Measurements from ENCODE around the gene TSPAN33.
A peak's percentile ranks its signal among the peaks of the same experiment; 100 is the strongest.

Gene TSPAN33

DNA sequence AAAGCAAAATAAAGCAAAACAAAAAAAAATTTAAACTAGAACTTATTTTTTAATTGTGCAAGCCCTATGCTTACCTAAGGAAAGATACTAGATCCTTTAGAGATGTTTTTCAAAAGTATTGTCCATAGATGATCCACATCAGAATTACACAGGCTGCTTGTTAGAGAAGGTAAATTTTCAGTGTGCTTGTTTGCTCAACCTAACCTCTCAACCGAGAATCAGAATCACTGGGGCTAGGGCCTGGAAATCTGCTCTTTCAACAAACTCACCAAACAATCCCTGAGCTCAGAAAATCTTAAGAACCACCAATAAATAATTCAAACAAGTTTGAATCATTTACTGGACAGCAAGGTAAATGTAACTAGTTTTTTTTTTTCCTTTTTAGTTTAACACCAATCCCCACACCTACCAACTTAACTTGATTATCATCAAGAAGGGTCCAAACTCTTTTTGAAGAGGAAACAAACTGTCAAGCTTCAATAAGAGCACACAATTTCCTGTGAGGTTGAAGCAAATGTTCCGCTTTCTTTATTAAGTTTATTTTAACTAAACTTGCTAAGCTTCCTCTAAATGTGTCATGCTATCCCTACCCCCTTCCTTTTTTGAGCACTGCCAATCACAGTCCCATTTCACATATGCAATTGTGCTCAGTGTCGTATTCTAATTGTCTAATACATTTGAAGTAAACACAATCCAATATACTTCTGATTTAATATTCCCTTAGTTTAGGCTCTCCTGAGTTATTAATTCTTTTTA, 7.4 kb upstream of the TSPAN33 start:
- DNase-seq: no peak

DNA sequence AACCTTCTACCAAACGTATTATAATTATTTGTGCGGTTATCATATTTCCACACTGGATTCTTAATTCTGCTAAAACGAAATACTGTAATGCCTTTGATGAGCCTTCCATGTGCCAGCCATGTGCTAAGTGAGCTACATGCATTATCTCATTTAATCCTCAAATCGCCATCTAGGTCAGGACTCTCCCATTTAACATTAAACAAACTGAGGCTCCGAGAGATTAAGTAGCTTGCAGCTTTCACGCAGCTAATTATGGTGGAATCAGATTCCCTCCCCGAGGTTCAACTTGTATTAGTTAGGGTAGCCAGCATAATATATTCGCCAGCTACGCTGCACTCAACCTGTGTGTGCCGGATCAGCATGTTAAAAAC, 798 bp upstream of the TSPAN33 start:
- DNase-seq: no peak

DNA sequence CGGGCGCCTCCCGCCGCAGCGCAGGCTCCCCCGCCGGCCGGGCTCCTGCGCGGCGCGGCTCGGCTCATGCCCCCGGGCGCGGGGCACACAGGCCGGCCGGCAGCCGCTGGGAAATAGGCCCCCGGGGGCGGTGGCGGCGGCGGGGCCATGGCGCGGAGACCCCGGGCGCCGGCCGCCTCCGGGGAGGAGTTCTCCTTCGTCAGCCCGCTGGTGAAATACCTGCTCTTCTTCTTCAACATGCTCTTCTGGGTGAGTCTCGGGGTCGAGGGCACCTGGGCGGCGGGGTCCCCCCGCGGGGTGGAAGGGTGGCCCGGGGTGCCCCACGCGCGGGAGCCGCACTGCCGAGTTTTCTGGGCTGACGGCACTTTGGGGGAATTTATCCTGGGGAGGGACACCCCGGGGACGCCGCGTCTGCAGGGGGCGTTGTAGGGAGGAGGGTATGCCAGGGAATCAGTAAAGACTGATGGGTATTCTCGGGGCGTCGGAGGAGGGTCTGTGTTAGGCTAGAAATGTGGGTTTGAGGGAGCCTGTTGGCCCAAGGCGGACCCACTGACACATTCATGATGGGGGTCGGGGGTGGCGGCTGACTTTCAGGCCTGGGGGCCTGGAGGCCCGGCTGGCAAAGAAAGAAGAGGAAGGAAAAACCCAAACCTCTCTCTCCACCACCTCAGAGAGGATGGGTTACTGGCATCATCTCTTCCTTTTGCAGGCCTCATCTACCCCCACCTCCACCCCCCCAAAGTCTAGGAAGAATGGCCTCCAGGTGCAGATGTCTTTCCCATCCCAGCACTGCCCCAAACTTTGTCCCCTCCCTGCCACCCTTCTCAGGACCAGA, 544 bp downstream of the TSPAN33 start:
- DNase-seq: peak; percentile 38

DNA sequence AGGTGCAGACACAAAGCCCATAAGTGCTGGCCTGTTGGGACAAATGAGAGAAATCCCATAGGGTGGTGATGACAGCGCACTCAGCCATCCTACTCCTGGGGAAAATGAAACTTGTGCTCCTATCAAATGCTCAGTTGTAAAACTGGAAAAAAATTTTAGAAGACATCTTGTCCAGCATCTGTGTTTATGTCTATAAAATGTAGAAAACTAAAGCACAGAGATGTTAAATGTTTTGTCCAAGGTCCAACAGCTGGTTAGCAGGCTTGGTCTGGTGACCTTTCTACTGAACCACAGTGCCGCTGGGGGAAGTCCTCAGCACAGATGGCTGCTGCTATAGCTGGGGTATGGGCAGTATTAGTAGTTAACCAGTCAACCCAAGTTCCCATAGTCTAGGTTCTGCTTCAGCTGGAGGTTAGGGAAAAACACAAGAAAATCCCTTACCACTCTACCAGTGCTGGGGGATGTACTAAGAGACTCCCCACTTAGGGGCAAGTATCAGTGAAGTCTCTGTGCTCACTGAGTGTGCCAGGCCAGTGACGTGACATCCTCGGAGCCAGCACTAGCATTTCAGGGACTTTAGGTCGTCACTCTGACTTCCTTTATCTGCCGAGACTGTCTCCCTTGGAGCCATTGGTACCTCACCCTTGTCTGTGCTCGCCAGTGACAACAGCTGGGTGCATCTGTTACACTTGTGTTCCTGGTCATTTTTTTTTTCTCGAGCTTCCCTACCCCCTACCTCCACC, 1.9 kb downstream of the TSPAN33 start:
- no peak for DNase-seq

DNA sequence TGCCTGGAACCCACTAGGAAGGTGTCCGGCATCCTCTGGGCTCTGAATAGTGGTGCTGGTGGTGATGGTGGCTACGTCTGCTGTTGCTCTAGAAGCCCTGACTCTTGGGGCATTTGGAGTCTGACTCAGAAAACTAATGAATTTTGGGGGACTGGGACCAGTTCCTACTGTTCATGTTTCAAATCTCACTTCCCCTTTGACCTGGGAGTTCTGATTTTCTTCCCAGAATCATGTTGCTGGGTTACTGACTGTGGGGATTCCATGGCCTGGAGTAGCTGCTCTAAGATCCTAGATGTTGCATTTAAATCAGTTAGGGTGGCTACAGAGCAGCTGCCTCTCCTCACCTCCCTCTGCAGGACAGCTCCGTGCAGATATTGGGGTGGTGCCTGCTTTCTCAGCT, 3.2 kb downstream of the TSPAN33 start:
- DNase-seq: no peak

DNA sequence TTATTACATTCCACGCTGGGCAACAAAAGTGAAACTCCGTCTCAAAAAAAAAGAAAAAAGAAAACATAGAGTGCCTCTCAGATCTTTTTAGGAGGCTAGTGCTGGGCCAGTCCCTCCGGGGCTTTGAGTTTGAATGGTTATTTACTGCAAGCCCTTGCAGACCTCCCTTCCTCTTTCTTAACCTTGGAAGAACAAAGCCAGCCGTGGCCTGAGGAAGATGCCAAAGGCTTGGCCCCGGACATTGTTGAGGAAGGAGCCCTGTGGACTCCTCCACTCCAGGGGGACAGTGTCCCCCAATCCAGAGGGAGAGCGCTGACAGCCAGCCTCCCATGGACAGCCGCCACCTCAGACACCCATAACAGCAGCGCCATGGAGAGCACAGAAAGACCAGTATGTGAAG, 5.0 kb downstream of the TSPAN33 start:
- no peak for DNase-seq

DNA sequence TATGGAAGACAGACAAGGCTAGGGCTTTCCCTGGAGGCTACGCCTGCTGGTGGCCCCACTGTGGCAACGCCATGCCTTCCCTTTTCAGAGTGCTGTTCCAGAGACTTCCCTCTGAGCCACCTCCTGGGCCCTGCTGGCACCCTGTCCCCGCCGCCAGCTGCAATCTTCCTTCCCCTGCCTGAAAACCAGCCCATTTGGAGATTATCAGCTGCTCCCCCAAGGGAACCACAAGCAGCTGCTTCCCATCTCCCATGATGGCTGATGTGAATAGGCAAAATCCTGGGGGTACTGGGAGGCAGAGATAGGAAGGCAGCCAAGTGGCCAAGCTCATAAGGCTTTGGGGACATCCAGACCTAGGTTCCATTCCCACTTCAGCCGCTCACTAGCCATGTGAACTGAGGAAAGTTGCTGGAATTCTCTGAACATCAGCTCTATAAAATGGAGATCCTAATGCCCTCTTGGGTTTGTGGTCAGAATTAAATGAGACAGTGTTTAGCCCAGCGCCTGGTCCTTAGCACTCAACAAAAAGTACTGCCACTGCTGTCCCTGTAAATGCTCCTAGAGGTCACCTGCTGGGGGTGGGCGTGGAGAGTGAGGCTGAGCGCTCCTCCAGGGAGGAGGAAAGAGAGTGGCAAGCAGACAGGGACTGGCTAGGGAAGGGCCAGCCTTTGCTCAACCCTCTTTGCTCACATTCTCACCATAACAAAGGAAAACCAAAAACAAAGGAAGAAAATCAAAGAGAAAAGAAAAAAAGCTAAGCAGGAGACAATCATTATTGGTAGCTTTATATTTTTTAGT, 5.9 kb downstream of the TSPAN33 start:
- no peak for DNase-seq

DNA sequence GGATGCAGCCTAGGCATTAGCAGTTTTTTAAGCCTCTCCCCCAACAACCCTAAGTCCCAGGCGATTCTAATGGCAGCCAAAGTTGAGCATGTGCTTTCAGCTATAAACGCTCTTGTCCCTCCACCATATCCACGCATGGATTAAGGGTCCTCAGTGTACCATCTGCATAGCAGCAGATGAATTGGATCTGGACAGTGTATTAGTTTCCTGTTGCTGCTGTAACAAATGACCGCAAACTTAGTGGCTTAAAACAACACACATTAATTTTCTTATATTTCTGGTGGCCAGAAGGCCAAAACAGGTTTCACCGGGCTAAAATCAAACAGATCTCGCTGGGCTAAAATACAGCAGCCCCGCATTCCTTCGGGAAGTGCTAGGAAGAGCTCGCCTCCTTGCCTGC, 13.1 kb downstream of the TSPAN33 start:
- DNase-seq: no peak

DNA sequence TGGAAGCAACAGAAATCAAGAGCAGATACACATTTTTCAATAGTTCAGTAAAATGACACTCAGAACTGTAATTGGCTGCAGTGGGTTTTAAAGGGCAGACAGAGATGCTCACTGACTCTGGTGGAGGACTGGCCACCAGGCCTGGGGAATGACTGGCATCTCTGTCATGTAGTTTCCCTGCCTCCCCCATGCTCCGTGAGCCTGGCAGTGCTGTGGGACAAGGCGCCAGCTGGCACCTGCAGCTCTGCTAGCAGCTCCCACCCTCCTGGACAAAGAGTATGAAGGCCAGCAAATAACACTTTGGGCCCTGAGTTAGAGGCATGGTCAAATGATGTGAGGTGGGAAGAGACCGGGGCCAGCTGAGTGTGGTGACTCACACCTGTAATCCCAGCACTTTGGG, 15.0 kb downstream of the TSPAN33 start:
- DNase-seq: no peak

DNA sequence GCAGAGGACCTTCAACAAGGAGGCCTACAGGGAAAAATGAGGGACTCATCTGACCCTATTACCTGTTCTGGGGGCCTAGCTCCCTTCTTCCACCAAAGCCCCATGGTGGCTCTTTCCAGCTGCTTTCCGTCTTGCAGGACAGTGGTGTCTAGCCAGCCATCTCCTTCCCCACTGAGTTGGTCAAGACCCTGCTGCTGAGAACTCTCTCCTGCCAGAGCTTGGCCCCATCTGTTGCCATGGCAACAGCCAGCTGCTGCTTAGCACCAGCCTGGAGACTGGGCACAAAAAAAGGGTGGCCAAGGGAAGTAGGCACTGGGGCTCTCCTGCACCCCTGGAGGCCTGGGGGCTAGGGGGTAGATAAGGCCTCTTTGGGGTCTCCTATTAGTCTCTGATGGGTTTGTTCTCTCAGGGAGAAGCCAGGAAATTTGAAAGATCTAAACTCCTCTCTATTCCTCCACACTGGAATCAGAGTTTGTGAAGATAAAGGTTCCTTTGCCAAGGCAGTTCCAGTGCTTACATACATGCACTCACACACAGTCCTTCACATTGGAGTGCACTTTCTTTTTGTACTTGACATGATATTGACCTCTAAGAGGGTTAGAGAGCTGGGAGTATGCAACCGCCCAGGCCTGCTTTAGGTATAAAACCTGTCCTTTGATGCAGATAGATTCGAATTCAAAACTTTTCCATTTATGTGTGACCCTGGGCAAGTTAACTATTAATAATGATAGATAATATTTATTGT, 15.8 kb downstream of the TSPAN33 start:
- no peak for DNase-seq

DNA sequence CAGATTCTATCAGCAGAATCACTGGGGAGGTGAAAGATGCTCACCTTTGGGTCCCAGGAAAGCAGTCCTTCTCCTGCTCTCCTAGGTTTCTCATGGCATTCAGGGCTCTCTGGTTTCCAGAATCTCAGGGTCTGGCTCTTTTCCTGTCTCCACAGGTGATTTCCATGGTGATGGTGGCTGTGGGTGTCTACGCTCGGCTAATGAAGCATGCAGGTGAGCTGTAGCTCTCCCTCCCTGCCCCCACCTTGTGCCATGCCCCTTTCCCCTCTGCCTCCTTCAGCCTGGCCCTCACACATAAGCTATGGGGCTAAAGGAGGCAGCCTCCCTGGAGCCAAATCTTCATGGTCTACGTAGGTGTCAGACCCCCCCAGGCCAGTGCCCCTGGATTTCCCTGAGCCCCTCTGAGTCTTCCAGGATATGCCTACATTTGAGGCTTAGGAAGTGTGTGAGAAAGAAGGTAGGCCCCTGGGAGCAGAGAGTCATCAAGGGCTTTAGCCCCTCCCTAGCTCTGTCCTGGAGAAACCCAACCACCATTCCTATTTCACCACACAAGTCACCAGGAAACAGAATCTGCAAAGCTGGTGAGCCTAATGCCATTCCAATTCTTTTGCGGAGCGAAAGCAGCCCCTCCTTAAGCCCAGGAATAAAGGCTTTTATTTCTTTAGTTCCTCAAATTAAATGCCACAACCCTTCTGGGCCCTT, 17.2 kb downstream of the TSPAN33 start:
- no peak for DNase-seq

DNA sequence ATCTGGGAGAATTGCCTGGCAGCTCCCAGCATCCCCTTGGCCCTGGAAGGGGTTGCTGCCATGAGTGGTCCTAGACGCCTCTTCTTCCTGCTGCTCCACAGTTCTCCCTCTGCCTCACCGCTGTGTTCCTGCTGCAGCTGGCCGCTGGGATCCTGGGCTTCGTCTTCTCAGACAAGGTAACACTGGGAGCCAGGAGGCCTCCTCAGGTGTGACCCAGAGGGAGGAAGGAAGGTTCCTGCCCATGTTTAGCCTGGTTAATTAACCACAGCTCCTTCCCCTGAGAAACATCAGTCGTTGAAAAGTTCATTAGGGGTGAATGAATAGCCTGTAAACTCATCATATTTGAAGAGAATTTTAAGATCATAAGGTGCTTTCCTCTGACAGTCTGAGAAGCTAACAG, 18.2 kb downstream of the TSPAN33 start:
- no peak for DNase-seq

DNA sequence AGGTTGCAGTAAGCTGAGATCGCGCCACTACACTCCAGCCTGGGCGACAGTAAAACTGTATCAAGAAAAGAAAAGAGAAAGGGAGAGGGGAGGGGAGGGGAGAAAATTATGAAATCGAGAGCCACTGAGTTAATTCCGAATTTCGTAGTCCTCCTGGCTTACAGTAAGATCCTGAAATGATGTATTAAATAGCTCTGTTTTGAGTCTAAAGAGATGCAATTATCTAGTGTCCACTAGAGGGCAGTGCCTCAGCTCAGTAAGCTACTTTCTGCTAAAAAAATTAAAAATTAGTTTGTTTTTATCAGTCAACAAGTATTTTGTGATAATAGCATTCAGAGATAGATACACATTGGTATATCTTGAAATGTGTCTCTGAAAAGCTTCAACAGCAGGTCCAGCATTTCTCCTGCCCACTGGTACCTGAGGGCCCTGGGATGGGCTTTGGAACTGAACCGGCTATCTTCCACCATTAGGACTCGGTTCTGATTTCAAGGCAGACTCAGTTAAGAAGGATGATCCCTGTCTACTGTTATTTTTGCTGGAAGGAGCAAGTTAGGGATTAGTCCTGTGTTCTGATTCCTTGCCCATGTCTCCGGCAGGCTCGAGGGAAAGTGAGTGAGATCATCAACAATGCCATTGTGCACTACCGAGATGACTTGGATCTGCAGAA, 19.5 kb downstream of the TSPAN33 start:
- DNase-seq: no peak

DNA sequence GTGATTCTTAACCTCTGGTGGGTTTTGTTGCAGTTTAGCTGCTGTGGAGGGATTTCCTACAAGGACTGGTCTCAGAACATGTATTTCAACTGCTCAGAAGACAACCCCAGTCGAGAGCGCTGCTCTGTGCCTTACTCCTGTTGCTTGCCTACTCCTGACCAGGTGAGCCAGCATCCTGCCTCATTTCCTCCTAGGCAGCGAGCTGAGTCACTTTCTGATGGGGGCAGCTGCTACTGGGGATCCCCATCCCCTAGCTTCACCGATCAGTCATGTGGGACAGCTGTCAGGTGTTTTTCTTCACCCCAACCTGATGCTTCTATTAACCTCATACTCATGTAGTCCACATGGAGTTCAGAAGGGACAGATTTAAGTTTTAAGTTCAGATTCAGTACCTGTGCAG, 22.2 kb downstream of the TSPAN33 start:
- no peak for DNase-seq

DNA sequence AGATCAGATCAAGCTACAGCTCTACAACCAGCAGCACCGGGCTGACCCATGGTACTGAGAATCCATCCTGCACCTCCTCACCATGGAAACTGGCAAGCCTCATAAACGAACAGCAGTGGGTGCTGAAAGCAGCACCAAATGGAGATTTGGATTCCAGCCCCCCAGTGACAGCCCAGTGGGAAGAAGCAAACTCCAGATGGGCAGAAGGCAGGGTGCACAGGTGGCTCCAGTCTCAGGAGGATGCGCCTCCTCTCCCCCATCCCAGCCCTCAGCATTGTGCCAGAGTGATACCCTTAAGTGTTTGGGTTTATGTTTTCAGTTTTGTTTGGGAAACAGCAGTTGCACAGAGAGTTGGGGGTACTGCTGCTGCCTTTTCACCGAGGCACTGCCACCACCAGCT, 23.3 kb downstream of the TSPAN33 start:
- DNase-seq: no peak

DNA sequence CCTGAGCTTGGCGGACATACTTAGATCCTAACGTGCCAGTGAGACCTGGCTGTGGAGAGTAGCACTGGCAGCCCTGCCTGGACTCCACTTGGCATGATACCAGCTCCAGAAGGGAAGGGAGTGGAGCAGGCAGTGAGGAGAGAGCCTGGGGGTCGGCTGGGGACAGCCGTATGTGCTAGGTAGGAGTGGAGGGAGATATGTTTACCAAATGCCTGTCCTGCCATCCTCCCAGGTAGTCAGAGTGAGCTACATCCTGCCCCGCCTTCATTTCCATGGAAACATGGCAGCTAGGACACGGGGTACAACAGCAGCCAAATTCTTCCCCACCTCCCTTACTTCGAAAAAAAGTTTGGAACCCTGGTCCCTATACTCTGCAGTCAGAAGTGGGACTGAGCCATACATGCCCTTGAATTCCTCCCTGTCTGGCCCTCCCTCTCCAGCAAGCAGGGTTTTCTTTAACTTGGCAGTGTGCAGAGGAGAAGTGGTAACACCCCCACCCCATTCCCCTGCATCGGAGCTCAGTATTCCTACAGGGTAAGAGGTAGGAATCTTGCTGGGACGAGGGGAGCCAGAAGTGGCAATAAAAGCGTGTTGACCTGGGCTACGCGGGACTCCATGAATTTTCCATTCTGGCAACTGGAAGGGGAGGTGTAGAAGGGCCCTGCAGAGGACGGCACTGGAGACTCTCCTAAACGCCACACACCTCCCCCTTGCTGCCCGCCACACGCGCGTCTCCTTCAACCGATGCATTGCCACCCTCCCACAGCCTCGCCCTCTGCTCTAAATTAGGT, 23.9 kb downstream of the TSPAN33 start:
- no peak for DNase-seq

DNA sequence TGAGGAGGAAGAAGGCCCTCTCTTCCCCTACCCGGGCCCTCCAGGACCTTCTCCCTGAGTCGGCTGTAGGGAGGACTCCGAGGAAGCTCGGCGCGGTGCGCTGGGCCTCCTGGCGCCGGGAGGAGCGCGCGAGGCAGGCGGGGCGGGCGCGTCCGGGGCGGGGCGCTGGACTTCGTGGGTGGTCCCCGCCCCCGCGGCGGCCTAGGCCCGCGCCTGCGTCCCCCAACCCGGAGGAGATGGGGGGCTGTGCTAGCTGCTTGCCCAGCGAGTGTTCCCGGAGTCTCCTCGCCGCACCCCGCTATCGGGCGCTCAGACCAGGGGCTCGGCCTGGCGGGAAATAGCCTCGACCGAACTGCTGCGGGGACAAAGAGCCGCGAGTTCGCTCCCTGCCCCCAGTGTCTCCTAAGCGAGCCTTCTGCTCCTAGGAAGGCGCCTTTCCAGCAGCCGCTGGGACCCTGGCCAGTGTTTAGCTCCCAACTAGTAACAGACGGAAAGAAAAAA, 24.7 kb downstream of the TSPAN33 start:
- peak; percentile 55 for DNase-seq

DNA sequence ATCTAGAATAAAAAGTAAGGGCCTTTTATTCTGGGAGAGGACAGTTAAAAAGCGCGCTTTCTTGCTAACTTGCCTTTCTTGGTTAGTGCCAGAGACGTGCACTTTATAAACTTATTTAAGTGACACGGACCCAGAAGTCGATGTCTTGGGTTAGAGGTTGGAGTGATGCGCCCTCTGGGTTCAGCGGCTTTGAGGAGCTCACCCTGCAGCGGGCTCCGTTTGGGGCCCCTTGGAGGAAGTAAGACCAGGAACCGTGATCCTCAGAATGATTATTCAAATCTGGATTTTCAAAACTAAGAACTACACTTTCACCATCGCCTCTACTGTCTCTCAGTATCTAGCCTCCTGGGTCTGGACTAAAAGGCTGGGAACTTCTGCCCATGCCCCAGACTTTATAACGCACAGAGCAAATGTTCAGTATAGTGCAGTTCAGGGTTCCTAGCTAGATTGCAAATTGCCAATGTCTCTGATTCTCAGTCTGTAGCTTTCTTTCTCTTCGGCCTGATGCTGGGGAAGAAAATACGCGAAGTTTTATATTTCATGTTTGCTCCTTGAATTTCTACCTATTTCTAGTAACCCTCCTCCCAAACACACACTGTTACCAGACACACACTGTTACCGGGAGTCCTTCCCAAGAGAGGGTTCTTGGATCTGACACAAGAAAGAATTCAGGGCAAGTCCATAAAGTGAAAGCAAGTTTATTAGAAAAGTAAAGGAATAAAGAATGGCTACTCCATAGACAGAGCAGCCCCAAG, 25.4 kb downstream of the TSPAN33 start:
- DNase-seq: no peak

DNA sequence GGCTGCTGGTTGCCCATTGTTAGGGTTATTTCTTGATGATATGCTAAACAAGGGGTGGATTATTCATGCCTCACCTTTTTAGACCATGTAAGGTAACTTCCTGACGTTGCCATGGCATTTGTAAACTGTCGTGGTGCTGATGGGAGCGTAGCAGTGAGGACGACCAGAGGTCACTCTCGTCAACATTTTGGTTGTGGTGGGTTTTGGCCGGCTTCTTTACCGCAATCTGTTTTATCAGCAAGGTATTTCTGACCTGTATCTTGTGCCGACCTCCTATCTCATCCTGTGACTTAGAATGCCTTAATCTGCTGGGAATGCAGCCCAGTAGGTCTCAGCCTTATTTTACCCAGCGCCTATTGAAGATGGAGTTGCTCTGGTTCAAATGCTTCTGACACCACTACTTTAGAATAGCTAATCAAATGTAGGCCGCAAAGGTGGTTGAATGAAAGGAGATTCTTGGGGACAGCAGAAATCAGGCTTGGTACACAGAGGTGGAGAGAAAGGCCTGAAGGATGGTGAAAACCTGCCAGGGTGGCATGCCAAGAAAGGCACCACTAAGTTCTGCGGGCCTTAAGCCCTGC, 26.0 kb downstream of the TSPAN33 start:
- DNase-seq: no peak
